Astrocyte of the cerebellum (primary cell): Measurements from ENCODE around the gene ANKRD9.

ENCODE experiments used
- DNase-seq: peaks from one replicate; pipeline ENCODE4 v3.0.0-alpha.2; 2011; ENCODE audit warnings: low read depth
- H3K4me3 ChIP-seq: 2 replicates; pipeline ENCODE4 v1.5.1; 2011; ENCODE audit warnings: mild to moderate bottlenecking, low read depth, low read length, moderate library complexity
- CTCF ChIP-seq: IDR thresholded peaks from 2 replicates; pipeline ENCODE4 v1.5.1; 2012; ENCODE audit warnings: low read length, low read depth, moderate library complexity, mild to moderate bottlenecking; ENCODE audit errors: missing control alignments
- in situ Hi-C: cut with HindIII; loops from 2 replicates; pipeline ENCODE4 v1.10.0; 2017; ENCODE audit warnings: low sequenced_read_pairs

ANKRD9 gene

GRCh38 chr14:102514987-102515733 lies 5.6 kb upstream of the ANKRD9 start:
- TF ChIP-seq CTCF, result no peak
- DNase-seq, result no peak
- in situ Hi-C loops, result no loop called here
- no peak overlapping the region for H3K4me3 ChIP-seq

GRCh38 chr14:102513899-102514772 lies 4.6 kb upstream of the ANKRD9 start:
- H3K4me3 ChIP-seq, result no peak overlapping the region
- DNase-seq, result no peak
- in situ Hi-C loops, result no loop called here
- TF ChIP-seq CTCF, result no peak

GRCh38 chr14:102512793-102513300 lies 3.3 kb upstream of the ANKRD9 start:
- DNase-seq, result no peak
- TF ChIP-seq CTCF, result no peak
- H3K4me3 ChIP-seq, result no peak overlapping the region
- in situ Hi-C loops, result no loop called here

- DNase-seq, result no peak
- in situ Hi-C loops, result no loop called here
- H3K4me3 ChIP-seq, result no peak overlapping the region
- TF ChIP-seq CTCF, result no peak
These were observed 2.0 kb upstream of the ANKRD9 start for GRCh38 chr14:102511538-102511937.

GRCh38 chr14:102510616-102511520 lies 1.3 kb upstream of the ANKRD9 start:
- DNase-seq, result no peak
- TF ChIP-seq CTCF, result no peak
- H3K4me3 ChIP-seq, result peak overlapping the region; percentile 46
- in situ Hi-C loops, result no loop called here
